CD4-positive, alpha-beta T cell treated with Interleukin-6 at 100 ng/mL for 8 hours (primary cell): ENCODE results near the gene RERE.
"Not testable (repeated sequence)": the region's sequence is repeated elsewhere in the genome, so short reads cannot be mapped to it uniquely, and the experiment has no call there.

Source experiments
- DNase-seq: peaks from one replicate; pipeline ENCODE4 v3.0.0-alpha.2; 2020; ENCODE audit warnings: mixed read lengths, low spot score

The RERE gene

GRCh38 chr1:8602471-8603219 is 214.8 kb downstream of the RERE start:
- no peak for DNase-seq

- no peak for DNase-seq
Measured at GRCh38 chr1:8600336-8600735, 217.1 kb downstream of the RERE start.

- DNase-seq, result no peak
Measured at GRCh38 chr1:8599646-8600212, 217.7 kb downstream of the RERE start.

GRCh38 chr1:8598783-8599182 is 218.7 kb downstream of the RERE start:
- DNase-seq, result no peak

GRCh38 chr1:8598060-8598724 is 219.2 kb downstream of the RERE start:
- DNase-seq, result no peak

GRCh38 chr1:8597455-8597854 is 220.0 kb downstream of the RERE start:
- no peak for DNase-seq

GRCh38 chr1:8595941-8596340 is 221.5 kb downstream of the RERE start:
- no peak for DNase-seq

GRCh38 chr1:8595332-8595731 is 222.1 kb downstream of the RERE start:
- no peak for DNase-seq

GRCh38 chr1:8593292-8593691 is 224.1 kb downstream of the RERE start:
- not testable (repeated sequence) for DNase-seq

GRCh38 chr1:8591569-8591968 is 225.9 kb downstream of the RERE start:
- DNase-seq, result no peak

- DNase-seq, result no peak
Measured at GRCh38 chr1:8590721-8591351, 226.6 kb downstream of the RERE start.

GRCh38 chr1:8589571-8589970 is 227.9 kb downstream of the RERE start:
- no peak for DNase-seq

- no peak for DNase-seq
Measured at GRCh38 chr1:8587784-8588183, 229.7 kb downstream of the RERE start.

GRCh38 chr1:8586438-8586837 is 231.0 kb downstream of the RERE start:
- no peak for DNase-seq

GRCh38 chr1:8584316-8584715 is 233.1 kb downstream of the RERE start:
- DNase-seq, result no peak

- no peak for DNase-seq
Measured at GRCh38 chr1:8583031-8583430, 234.4 kb downstream of the RERE start.

GRCh38 chr1:8580566-8580965 is 236.9 kb downstream of the RERE start:
- no peak for DNase-seq

- DNase-seq, result no peak
Measured at GRCh38 chr1:8578936-8579335, 238.5 kb downstream of the RERE start.

- DNase-seq, result no peak
Measured at GRCh38 chr1:8578132-8578877, 239.1 kb downstream of the RERE start.

GRCh38 chr1:8574985-8575384 is 242.5 kb downstream of the RERE start:
- no peak for DNase-seq

GRCh38 chr1:8572106-8572505 is 245.3 kb downstream of the RERE start:
- no peak for DNase-seq
